CD4-positive, alpha-beta T cell (primary cell): Measurements from ENCODE around the gene NUP214. TPM values are rescaled to one million over a fixed set of nuclear protein-coding genes. Genes with fewer than 3 reads are reported as not detected.

Experiments used
- ATAC-seq: fragments of 200-7000 bp; cut with Tn5 transposase; one replicate; pipeline ENCODE4 v1.10.0; 2022; ENCODE audit warnings: mild to moderate bottlenecking; ENCODE audit not compliant: poor library complexity
- CTCF ChIA-PET: fragments of 350-600 bp; sonication (Branson Sonifier 250); formaldehyde crosslinking; loops from one replicate; lab custom pipeline; 2021; ENCODE audit warnings: antibody characterized with exemption, inconsistent platforms; lab: Charles Lee
- POLR2A ChIA-PET: fragments of 350-600 bp; sonication (Branson Sonifier 250); formaldehyde crosslinking; loops from one replicate; lab custom pipeline; 2021; ENCODE audit warnings: antibody characterized with exemption, inconsistent platforms; lab: Charles Lee
- DNase-seq, 14 experiments: peaks; one replicate each; pipeline ENCODE4 v3.0.0-alpha.2; 2013 to 2020; ENCODE audit warnings: mixed read lengths in 2 of 14
- H3K27ac ChIP-seq, 2 donors: one replicate each; pipeline versions ENCODE4 v1.5.1 to v1.7.0; 2013; ENCODE audit warnings: low read length in 2 of 2, low read depth in 1 of 2, mild to moderate bottlenecking in 1 of 2
- H3K27me3 ChIP-seq, 2 experiments: 1 replicate in 1 of 2; 2 replicates in 1 of 2; pipeline versions ENCODE4 v1.6.1 to v1.7.0; 2013; ENCODE audit warnings: low read length in 2 of 2, control low read depth in 1 of 2, mild to moderate bottlenecking in 1 of 2, moderate library complexity in 1 of 2; ENCODE audit not compliant: insufficient read depth in 2 of 2, control insufficient read depth in 1 of 2
- H3K36me3 ChIP-seq: one replicate; pipeline ENCODE4 v1.6.1; 2013; ENCODE audit warnings: low read length, control low read depth; ENCODE audit not compliant: insufficient read depth
- H3K4me1 ChIP-seq: one replicate; pipeline ENCODE4 v1.6.1; 2013; ENCODE audit warnings: low read length, control low read depth; ENCODE audit not compliant: insufficient read depth
- H3K4me3 ChIP-seq: one replicate; pipeline ENCODE4 v1.5.1; 2013; ENCODE audit warnings: mild to moderate bottlenecking, low read length, moderate library complexity
- H3K9me3 ChIP-seq, 2 experiments: 1 replicate in 1 of 2; 2 replicates in 1 of 2; pipeline versions ENCODE4 v1.6.1 to v1.7.0; 2013; ENCODE audit warnings: low read length in 2 of 2, mild to moderate bottlenecking in 2 of 2, control low read depth in 1 of 2, moderate library complexity in 1 of 2; ENCODE audit not compliant: control insufficient read depth in 1 of 2, insufficient read depth in 1 of 2
- H3K27ac Mint-ChIP-seq: one replicate; pipeline ENCODE4 v1.8.0; 2020; ENCODE audit warnings: mixed read lengths
- H3K27me3 Mint-ChIP-seq: one replicate; pipeline ENCODE4 v1.8.0; 2021; ENCODE audit warnings: mixed read lengths
- H3K36me3 Mint-ChIP-seq: one replicate; pipeline ENCODE4 v1.8.0; 2021; ENCODE audit warnings: low read depth, mixed read lengths
- H3K4me1 Mint-ChIP-seq: one replicate; pipeline ENCODE4 v1.8.0; 2021; ENCODE audit warnings: low read depth, mixed read lengths
- H3K4me3 Mint-ChIP-seq: one replicate; pipeline ENCODE4 v1.8.0; 2020; ENCODE audit warnings: mild to moderate bottlenecking, mixed read lengths
- H3K9me3 Mint-ChIP-seq: one replicate; pipeline ENCODE4 v1.8.0; 2020; ENCODE audit warnings: mixed read lengths
- CTCF ChIP-seq: fragments of 200-600 bp; IDR thresholded peaks from one replicate; pipeline ENCODE4 v1.8.0; 2022; ENCODE audit warnings: antibody characterized with exemption, mild to moderate bottlenecking
- intact Hi-C, 2 experiments: fragments of 100-400 bp; cut with DNase I in 1 of 2; cut with micrococcal nuclease in 1 of 2; formaldehyde crosslinking; loops; one replicate each; pipeline versions ENCODE4 v1.15.1 to v1.9.0; 2023 to 2025; cut with DNase I, micrococcal nuclease
- total RNA-seq, 174 experiments: library from RNA in 2 of 174; stranded (reverse) in 2 of 174; gene quantifications; one replicate each; pipeline ENCODE4 v1.2.3 and lab custom pipeline; 2021 to 2026

The NUP214 gene
- total RNA-seq, 2 experiments from 2014 or later, result 105 to 107 TPM

GRCh38 chr9:131258698-131259431 lies 133.5 kb downstream of the NUP214 start:
- ChIA-PET CTCF (no interaction called here), POLR2A (interaction anchor here (18.0 kb wide), 1 partner anchor 11 kb away, joined by 738 read pairs; the partner anchor contains the start of gene FAM78A)
- H3K4me3 Mint-ChIP-seq, result no peak overlapping the region
- no peaks in the 10 kb centered on the region for H3K9me3 Mint-ChIP-seq
- no peak overlapping the region for H3K4me3 ChIP-seq
- H3K4me1 Mint-ChIP-seq, result peaks cover 70% of the 10 kb centered on the region
- ATAC-seq, result no peak
- no peak for DNase-seq
- peaks cover 99% of the 10 kb centered on the region for H3K4me1 ChIP-seq
- H3K9me3 ChIP-seq, result no peaks in the 10 kb centered on the region
- peak overlapping the region; percentile 98 for H3K27ac Mint-ChIP-seq
- no peaks in the 10 kb centered on the region for H3K27me3 Mint-ChIP-seq
- intact Hi-C loops, result no loop called here
- TF ChIP-seq CTCF, result no peak
- peaks cover 57% of the 10 kb centered on the region for H3K36me3 ChIP-seq
- H3K27me3 ChIP-seq, result no peaks in the 10 kb centered on the region
- peak overlapping the region; percentile 63 to 91 for H3K27ac ChIP-seq
- H3K36me3 Mint-ChIP-seq, result peaks cover 66% of the 10 kb centered on the region

GRCh38 chr9:131259432-131259898 lies 134.1 kb downstream of the NUP214 start:
- POLR2A ChIA-PET, result interaction anchor here (18.0 kb wide), 1 partner anchor 11 kb away, joined by 738 read pairs; the partner anchor contains the start of gene FAM78A
- H3K36me3 Mint-ChIP-seq, result peaks cover 72% of the 10 kb centered on the region
- peak in 1 of 14 experiments; percentile 3 for DNase-seq
- H3K9me3 ChIP-seq, result no peaks in the 10 kb centered on the region
- H3K27ac ChIP-seq, result no peak overlapping the region
- CTCF ChIA-PET, result no interaction called here
- H3K27me3 ChIP-seq, result no peaks in the 10 kb centered on the region
- no peak overlapping the region for H3K4me3 Mint-ChIP-seq
- H3K27me3 Mint-ChIP-seq, result no peaks in the 10 kb centered on the region
- H3K4me3 ChIP-seq, result no peak overlapping the region
- peak overlapping the region; percentile 98 for H3K27ac Mint-ChIP-seq
- ATAC-seq, result no peak
- intact Hi-C loops, result no loop called here
- H3K36me3 ChIP-seq, result peaks cover 63% of the 10 kb centered on the region
- no peak for TF ChIP-seq CTCF
- H3K9me3 Mint-ChIP-seq, result no peaks in the 10 kb centered on the region
- peaks cover 99% of the 10 kb centered on the region for H3K4me1 ChIP-seq
- peaks cover 70% of the 10 kb centered on the region for H3K4me1 Mint-ChIP-seq

GRCh38 chr9:131259916-131260597 lies 134.7 kb downstream of the NUP214 start:
- Histone ChIP-seq H3K27me3 (no peaks in the 10 kb centered on the region), H3K4me1 (peaks cover 99% of the 10 kb centered on the region), H3K4me3 (no peak overlapping the region), H3K27ac (no peak overlapping the region), H3K36me3 (peaks cover 66% of the 10 kb centered on the region), H3K9me3 (no peaks in the 10 kb centered on the region)
- Mint-ChIP-seq H3K4me1 (peaks cover 70% of the 10 kb centered on the region), H3K36me3 (peaks cover 78% of the 10 kb centered on the region), H3K9me3 (no peaks in the 10 kb centered on the region), H3K27ac (peak overlapping the region; percentile 98), H3K4me3 (peak overlapping the region; percentile 11), H3K27me3 (no peaks in the 10 kb centered on the region)
- POLR2A ChIA-PET, result interaction anchor here (1.3 to 18.0 kb wide), 2 partner anchors 10 to 25 kb away, joined by 5 to 738 read pairs; partner anchors contain the start of gene FAM78A
- no peak for TF ChIP-seq CTCF
- intact Hi-C loops, result no loop called here
- ATAC-seq, result no peak
- CTCF ChIA-PET, result no interaction called here
- peak in 1 of 14 experiments; percentile 2 for DNase-seq
